Measurements from ENCODE around the gene EHBP1.
A peak's percentile ranks its signal among the peaks of the same experiment; 100 is the strongest.
"Not testable (repeated sequence)": the region's sequence is repeated elsewhere in the genome, so short reads cannot be mapped to it uniquely, and the experiment has no call there.

EHBP1 gene

DNA sequence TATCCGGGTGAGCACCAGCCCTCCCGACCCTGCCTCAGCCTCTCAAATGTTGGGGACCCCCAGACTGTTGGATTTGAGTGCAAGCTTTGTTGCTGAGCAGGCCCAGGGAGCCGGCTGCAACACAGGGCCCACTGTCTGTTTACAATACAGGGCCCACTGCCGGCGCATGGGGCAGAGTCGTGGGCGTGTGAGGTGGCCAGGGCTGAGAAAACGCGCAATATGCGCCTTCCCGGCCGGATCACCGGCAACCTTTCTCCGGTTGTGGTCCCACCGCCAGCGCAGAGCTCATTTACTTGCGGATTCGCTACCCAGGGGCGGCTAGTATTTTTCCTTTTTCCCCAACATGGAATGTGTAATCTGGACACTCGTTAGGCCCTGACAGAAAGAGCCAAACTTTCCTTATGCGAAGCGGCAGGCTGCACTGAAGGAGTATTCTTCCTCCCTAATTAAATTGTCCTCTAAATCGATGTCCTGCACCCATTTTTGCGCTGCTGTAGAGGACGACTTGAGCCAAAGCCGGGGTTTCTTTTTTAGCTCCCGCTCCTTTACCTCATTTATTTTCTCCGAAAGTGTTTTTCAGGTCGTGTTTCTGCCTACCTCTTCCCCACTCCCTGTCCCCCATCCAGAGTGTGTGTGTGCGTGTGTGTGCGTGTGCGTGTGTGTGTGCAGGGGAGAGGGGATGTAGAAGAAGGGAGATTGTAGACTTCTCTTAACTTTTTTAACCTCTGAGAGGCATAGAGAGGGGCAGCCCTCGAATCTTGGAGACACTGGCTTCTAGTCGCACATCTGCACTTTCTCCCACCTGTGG lies 347.8 kb downstream of the EHBP1 start:
- DNase-seq, result no peak

DNA sequence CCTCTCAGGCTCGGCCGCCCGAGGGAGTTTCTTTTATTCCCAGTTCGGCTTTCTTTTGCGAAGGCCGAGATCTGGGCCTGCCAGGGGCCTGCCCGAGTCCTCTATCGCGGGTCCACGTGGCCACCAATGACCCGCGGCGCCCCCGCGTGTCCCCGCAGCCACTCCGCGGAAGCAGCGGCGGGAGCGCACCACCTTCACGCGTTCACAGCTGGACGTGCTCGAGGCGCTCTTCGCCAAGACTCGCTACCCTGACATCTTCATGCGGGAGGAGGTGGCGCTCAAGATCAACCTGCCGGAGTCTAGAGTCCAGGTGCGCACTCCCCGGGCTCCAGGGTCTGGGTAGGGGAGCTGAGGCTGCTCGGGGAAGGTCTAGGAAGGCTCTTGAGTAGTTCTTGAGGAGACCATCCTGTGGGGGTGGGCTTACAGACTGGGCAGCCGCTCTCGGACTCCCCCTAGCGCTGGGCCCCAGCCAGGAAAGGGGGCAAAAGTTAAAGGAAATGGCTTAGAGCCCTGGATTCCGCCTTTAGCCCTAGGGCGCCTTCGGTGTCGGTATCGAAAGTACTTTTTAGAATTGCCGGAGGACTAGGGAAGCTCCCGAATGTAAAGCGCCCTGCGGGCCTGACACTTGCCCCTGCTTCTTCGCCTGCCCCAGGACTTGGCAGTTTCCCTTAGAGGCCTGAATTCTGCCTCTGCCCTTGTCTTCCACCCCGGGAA lies 348.5 kb downstream of the EHBP1 start:
- DNase-seq, result peak in 1 of 5 donors; percentile 29

- no peak for DNase-seq
Observed at GRCh38 chr2:63054841-63055225, 349.3 kb downstream of the EHBP1 start.

GRCh38 chr2:63055226-63056106 lies 350.0 kb downstream of the EHBP1 start:
- DNase-seq, result peak in 1 of 5 donors; percentile 4

GRCh38 chr2:63056107-63057050 lies 350.9 kb downstream of the EHBP1 start:
- DNase-seq, result peak in 1 of 5 donors; percentile 4

DNA sequence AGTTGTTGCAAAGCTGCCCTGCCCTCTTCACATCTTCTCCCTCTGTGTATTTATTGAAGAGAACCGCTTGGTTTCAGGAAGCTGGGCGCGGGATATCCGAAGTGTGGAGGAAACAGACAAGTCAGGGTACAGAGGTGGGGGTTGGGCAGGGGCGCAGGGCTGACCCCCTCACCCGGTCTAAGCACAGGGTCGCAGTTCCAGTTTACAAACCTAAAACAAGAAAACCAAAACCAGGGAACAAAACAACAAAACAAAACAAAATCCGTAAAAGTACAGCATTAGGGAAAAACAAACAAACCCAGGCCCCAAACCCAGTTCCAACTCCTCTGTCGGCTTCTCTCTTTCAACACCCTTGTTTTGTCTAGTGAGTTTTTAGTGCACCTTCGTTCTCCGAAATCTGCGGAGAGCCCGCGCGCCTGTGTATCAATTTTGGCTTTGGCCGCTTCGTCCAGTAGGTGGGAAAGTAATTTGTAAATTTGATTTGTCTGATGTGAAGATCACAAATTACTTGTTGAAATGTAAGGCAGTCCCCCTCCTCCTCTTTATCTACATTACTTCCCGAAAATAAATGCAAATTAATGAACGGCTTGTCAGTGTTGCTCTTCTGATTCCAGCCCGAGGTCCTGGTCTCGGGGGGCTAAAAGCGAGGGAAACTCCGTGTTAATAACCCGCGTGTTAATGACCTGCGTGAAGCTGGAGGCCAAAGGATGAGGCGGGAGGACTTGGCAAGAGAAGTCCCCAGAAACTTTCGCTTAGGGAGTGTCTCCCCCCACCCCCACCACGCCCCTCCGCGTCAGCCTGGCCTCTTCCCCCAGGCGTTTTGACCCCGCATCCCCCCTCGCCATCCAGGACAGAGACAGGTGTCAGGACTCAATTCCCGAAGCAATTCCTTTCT lies 352.0 kb downstream of the EHBP1 start:
- no peak for DNase-seq

DNA sequence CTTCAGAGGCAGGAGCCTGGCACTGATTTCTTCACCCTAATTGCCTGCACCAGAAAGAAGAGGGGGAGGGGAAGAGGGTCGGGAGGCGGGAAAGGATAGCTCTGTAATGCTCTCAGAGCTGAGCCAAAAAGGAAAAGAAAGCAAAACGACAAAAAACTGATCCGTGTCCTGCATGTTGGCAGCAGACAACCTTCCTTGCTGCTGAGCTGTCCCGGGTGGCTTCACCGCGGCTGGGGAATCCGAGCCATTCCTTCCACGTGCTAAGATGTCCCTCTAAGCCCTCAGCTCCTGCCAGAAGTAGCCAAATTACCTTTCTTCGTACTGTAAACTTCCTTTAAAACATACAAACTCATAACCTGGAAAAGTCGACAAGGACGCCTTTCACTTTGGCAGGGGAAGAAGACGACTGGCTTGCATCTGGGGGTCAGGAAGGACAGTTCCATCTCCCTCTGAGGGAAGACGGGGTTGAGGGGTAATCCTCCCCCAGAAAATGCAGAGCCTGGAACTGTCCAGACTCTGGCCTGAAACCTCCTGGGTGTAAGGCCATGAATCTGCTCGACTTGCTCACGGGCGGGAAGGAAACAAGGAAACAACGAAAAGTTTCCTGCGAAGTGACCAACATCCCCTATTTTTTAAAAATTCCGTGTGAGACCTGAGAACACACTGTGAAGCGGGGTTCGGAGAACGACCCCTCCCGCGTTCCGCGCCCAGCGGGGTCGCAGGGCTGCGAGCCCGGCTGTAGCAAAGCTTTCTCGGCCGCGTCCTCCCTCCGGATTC lies 352.8 kb downstream of the EHBP1 start:
- DNase-seq, result no peak

DNA sequence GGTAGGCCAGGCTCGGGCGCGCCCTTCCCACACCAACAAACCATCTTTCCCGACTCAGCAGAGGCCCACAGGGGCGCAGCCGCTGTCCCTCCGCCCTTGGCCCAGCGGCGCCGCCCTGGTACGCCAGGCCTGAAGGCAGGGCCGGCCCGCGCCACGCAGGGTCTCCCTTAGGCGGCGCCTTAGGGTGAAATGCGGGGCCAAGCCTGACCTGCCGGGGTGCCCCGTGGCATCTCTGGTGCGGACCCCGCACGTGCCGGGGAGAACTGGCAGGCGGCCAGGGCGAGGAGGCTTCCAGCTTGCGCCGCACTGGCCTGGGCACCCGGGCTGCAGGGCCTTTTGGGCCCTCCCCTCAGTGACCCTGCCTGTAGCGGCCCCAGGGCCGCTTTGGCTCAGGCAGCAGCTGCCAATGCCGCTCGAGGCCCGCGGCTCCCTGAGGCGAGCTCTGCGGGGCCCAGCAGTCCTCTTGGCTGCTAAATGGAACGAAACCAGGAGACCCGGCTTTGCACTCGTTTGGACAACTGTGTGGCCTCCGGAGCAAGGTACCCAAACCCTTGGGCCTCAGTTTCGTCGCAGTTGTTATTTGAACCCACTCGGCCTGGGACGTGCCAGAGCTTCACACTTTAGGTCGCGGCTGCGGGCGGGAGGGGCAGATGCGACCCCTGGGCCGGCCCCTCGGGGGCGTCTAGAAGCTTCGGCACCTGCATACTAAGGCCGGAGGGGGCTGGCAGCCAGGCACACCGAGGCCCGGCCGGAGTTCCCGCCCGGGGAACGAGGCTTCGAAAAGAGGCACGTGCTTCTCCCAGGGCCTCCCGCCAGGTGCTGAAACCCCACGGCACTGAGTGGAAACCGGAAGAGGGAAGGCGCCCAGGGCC lies 353.6 kb downstream of the EHBP1 start:
- no peak for DNase-seq

DNA sequence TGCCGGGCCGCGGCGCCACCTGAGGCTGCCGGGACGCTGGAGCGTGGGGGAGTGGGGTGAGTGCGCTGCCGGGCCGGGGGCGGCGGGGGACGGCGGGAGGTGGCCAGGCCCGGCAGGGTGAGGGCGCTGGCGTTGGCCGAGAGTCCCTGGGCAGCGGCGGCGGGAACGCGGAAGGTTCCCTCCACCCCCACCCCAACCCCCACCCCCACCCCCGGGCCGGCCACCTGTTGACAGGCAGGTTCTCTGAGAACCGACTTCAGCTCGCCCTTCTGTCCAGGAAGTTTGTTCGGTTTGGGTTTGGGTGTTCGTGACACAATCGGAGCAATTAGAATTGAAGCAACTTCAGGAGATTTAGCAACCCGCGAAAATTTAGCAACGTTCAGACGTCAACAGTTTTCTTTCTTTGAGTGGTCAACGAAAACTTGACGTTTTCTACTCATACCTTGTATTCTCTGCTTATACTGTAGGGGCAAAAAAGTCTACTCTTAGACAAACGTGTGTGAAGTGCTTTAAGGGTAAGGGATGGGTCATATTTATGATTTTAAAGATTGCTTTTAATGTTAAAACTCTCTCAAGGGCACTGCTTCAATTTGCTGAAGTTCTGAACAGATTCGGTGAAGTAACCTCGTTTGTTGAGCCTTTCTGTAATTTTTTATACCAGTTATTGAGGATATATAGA lies 354.4 kb downstream of the EHBP1 start:
- no peak for DNase-seq

- DNase-seq, result no peak
Observed at GRCh38 chr2:63060472-63060991, 355.0 kb downstream of the EHBP1 start.

DNA sequence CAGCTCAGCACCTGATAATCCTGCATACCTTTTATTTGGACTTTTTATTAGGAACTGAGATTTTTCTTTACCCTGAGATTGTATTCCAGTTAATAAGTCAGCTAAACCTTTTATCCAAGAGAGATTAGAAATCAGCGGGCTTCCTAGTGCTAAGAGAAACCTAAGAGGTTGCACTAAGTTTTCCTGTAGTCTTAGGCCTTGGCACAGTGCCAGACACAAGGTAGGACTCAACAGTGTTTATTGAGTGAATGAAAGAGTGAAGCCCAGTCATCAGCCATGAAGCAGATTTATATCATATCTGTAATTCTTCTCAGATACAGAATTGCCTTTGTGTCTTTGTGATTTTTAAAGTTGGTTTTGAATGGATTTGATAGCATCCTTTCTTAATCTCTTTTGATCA lies 358.7 kb downstream of the EHBP1 start:
- no peak for DNase-seq

GRCh38 chr2:63064661-63065060 lies 359.1 kb downstream of the EHBP1 start:
- DNase-seq, result no peak

GRCh38 chr2:63066265-63066664 lies 360.8 kb downstream of the EHBP1 start:
- DNase-seq, result no peak

GRCh38 chr2:63066838-63067237 lies 361.3 kb downstream of the EHBP1 start:
- DNase-seq, result no peak

- no peak for DNase-seq
Observed at GRCh38 chr2:63071664-63072063, 366.2 kb downstream of the EHBP1 start.

DNA sequence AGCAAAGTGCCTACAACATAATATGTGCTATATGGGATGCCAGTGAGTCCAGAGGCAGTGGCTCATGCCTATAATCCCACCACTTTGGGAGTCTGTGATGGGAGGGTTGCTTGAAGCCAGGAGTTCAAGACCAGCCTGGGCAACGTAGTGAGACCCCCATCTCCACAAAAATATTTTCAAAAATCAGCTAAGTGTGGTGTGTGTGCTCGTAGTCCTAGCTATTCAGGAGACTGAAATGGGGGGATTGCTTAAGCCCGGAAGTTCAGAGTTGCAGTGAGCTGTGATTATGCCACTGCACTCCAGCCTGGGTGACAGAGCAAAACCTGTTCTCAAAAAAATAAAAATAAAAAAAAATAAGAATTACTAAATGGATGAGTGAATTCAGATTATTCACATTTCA lies 368.5 kb downstream of the EHBP1 start:
- DNase-seq, result no peak

DNA sequence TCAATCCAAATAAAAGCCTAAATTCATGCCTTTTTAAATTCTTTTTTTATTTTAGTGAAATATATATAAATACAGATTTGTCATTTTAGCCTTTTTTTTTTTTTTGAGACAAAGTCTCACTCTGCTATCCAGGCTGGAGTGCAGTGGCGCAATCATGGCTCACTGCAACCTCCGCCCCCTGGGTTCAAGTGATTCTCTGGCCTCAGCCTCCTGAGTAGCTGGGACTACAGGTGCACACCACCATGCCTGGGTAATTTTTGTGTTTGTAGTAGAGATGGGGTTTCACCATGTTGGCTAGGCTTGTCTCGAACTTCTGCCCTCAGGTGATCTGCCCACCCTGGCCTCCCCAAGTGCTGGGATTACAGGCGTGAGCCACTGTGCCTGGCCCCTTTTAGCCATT lies 368.9 kb downstream of the EHBP1 start:
- not testable (repeated sequence) for DNase-seq
